Vagina (tissue), 2 donors: Measurements from ENCODE around the gene P3H2.

Source experiments
- CTCF ChIP-seq, 3 experiments: fragments of 450-650 bp in 2 of 3; fragments of 200-600 bp in 1 of 3; sonication (generic) in 1 of 3; IDR thresholded peaks; one replicate each; pipeline ENCODE4 v1.5.1; 2017 to 2019; ENCODE audit warnings: antibody characterized with exemption in 3 of 3, mild to moderate bottlenecking in 2 of 3, moderate library complexity in 2 of 3
- POLR2A ChIP-seq, 2 donors: fragments of 450-650 bp; IDR thresholded peaks; one replicate each; pipeline ENCODE4 v1.6.1; 2017; ENCODE audit warnings: antibody characterized with exemption in 2 of 2, mild to moderate bottlenecking in 2 of 2, moderate library complexity in 2 of 2

GRCh38 chr3:190155752-190156151 lies 35.1 kb upstream of the P3H2 start:
- TF ChIP-seq CTCF (IDR thresholded peaks at IDR 0.05) (no peak), POLR2A (IDR thresholded peaks at IDR 0.05) (no peak)
